B cell (primary cell): ENCODE measurements around the gene RC3H1. TPM values are rescaled to one million over a fixed set of nuclear protein-coding genes. Genes with fewer than 3 reads are reported as not detected.
A peak's percentile ranks its signal among the peaks of the same experiment; 100 is the strongest.
"Not testable (repeated sequence)": the region's sequence is repeated elsewhere in the genome, so short reads cannot be mapped to it uniquely, and the experiment has no call there.

Experiments used
- ATAC-seq: fragments of 200-7000 bp; cut with Tn5 transposase; one replicate; pipeline ENCODE4 v1.10.0; 2021; ENCODE audit warnings: low read depth, mild to moderate bottlenecking, moderate number of reproducible peaks, moderate library complexity
- CTCF ChIA-PET: fragments of 350-600 bp; sonication (Branson Sonifier 250); formaldehyde crosslinking; loops from one replicate; lab custom pipeline; 2021; ENCODE audit warnings: antibody characterized with exemption, inconsistent platforms; lab: Charles Lee
- POLR2A ChIA-PET: fragments of 350-600 bp; sonication (Branson Sonifier 250); formaldehyde crosslinking; loops from one replicate; lab custom pipeline; 2021; ENCODE audit warnings: antibody characterized with exemption; lab: Charles Lee
- DNase-seq: peaks from one replicate; pipeline ENCODE4 v3.0.0; 2013
- H2AFZ ChIP-seq: 2 replicates; pipeline ENCODE4 v1.6.1; 2012; ENCODE audit warnings: mild to moderate bottlenecking, low read depth, low read length; ENCODE audit not compliant: insufficient read depth, poor library complexity, severe bottlenecking
- H3K27ac ChIP-seq, 2 donors: 1 replicate in 1 of 2; 2 replicates in 1 of 2; pipeline ENCODE4 v1.5.1; 2012 to 2013; ENCODE audit warnings: low read length in 2 of 2, mild to moderate bottlenecking in 2 of 2, moderate library complexity in 1 of 2
- H3K27me3 ChIP-seq, 4 experiments: fragments of 200-600 bp in 1 of 4; sonication (generic) in 1 of 4; replicated peaks in 1 of 4; 1 replicate in 2 of 4; 2 replicates in 2 of 4; pipeline versions ENCODE4 v1.6.1 to v1.7.0; 2013 to 2016; ENCODE audit warnings: low read length in 3 of 4, mild to moderate bottlenecking in 2 of 4, mixed read lengths in 1 of 4, moderate library complexity in 1 of 4; ENCODE audit not compliant: insufficient read depth in 4 of 4, control insufficient read depth in 3 of 4; ENCODE audit errors: control extremely low read depth in 1 of 4
- H3K36me3 ChIP-seq, 2 experiments: replicated peaks in 1 of 2; 1 replicate in 1 of 2; 2 replicates in 1 of 2; pipeline versions ENCODE4 v1.6.1 to v1.7.1; 2013; ENCODE audit warnings: low read length in 1 of 2; ENCODE audit not compliant: insufficient read depth in 2 of 2, control insufficient read depth in 1 of 2; ENCODE audit errors: control extremely low read depth in 1 of 2, extremely low read depth in 1 of 2
- H3K4me1 ChIP-seq, 2 donors: fragments of 200-600 bp in 1 of 2; sonication (generic) in 1 of 2; 1 replicate in 1 of 2; 2 replicates in 1 of 2; pipeline versions ENCODE4 v1.5.1 to v1.6.1; 2013 to 2017; ENCODE audit warnings: low read length in 2 of 2; ENCODE audit not compliant: control insufficient read depth in 2 of 2, insufficient read depth in 2 of 2
- H3K4me2 ChIP-seq: replicated peaks from 2 replicates; pipeline ENCODE3; 2012; ENCODE audit warnings: mild to moderate bottlenecking, low read depth, low read length; ENCODE audit not compliant: poor library complexity, severe bottlenecking
- H3K4me3 ChIP-seq, 5 experiments: fragments of 200-600 bp in 1 of 5; sonication (generic) in 1 of 5; 1 replicate in 3 of 5; 2 replicates in 2 of 5; pipeline versions ENCODE4 v1.5.1 to v1.7.0; 2011 to 2016; ENCODE audit warnings: low read length in 4 of 5, mild to moderate bottlenecking in 4 of 5, low read depth in 2 of 5, control low read depth in 1 of 5, moderate library complexity in 1 of 5; ENCODE audit not compliant: insufficient read depth in 1 of 5; ENCODE audit errors: control extremely low read depth in 1 of 5, extremely low read depth in 1 of 5
- H3K79me2 ChIP-seq: fragments of 200-600 bp; sonication (generic); one replicate; pipeline ENCODE4 v1.6.0; 2016; ENCODE audit warnings: low read length; ENCODE audit not compliant: control insufficient read depth, insufficient read depth
- H3K9ac ChIP-seq: fragments of 200-600 bp; sonication (generic); 2 replicates; pipeline ENCODE4 v1.6.1; 2017; ENCODE audit warnings: mild to moderate bottlenecking, low read length, moderate library complexity
- H3K9me3 ChIP-seq, 3 donors: one replicate each; pipeline versions ENCODE4 v1.6.1 to v1.7.1; 2013; ENCODE audit warnings: low read length in 2 of 3; ENCODE audit not compliant: control insufficient read depth in 2 of 3, insufficient read depth in 1 of 3; ENCODE audit errors: control extremely low read depth in 1 of 3
- H4K20me1 ChIP-seq: 2 replicates; pipeline ENCODE4 v1.6.0; 2012; ENCODE audit warnings: mild to moderate bottlenecking, low read length; ENCODE audit not compliant: insufficient read depth, control insufficient read depth, poor library complexity, severe bottlenecking
- H3K27ac Mint-ChIP-seq: one replicate; pipeline ENCODE4 v1.8.0; 2021; ENCODE audit warnings: mixed read lengths
- H3K27me3 Mint-ChIP-seq: one replicate; pipeline ENCODE4 v1.8.0; 2021; ENCODE audit warnings: mixed read lengths
- H3K4me1 Mint-ChIP-seq: one replicate; pipeline ENCODE4 v1.8.0; 2021; ENCODE audit warnings: mixed read lengths
- H3K4me3 Mint-ChIP-seq: one replicate; pipeline ENCODE4 v1.8.0; 2021; ENCODE audit warnings: mixed read lengths
- H3K9me3 Mint-ChIP-seq: one replicate; pipeline ENCODE4 v1.8.0; 2022; ENCODE audit warnings: mixed read lengths; ENCODE audit not compliant: insufficient read depth
- EZH2 ChIP-seq: IDR thresholded peaks from 2 replicates; pipeline ENCODE4 v1.6.1; 2012; ENCODE audit warnings: borderline replicate concordance, low read depth, mild to moderate bottlenecking, moderate library complexity, low read length; ENCODE audit not compliant: insufficient read depth, poor library complexity, severe bottlenecking
- whole genome bisulfite sequencing: methylation state at CpG from one replicate; pipeline ENCODE4 v1.1.5; 2013; ENCODE audit warnings: missing lambda C conversion rate; ENCODE audit not compliant: insufficient coverage; 5-methylcytosine and 5-hydroxymethylcytosine counted together
- intact Hi-C: fragments of 100-400 bp; cut with micrococcal nuclease; formaldehyde crosslinking; loops from one replicate; pipeline ENCODE4 v1.10.0; 2022
- polyA plus RNA-seq: library from polyadenylated mRNA; depleted of rRNA; stranded (reverse); fragments of >200 nt; gene quantifications from 2 replicates; pipeline ENCODE4 v1.2.3, GENCODE V29; 2012
- total RNA-seq, 2 donors: library from RNA; stranded (reverse); fragments of 120-200 nt in 1 of 2; gene quantifications; 1 replicate in 1 of 2; 2 replicates in 1 of 2; pipeline versions ENCODE4 v1.2.3 to v1.2.4, GENCODE V29; 2013 to 2022
- TF ChIP-seq, protein P1 (sequence below): fragments of 200-600 bp; IDR thresholded peaks from one replicate; pipeline ENCODE4 v1.8.0; 2022; ENCODE audit warnings: antibody characterized with exemption, mild to moderate bottlenecking

The RC3H1 gene
- total and polyA plus RNA-seq, 2 donors (not counting 1 experiment from before 2014, with no cell fraction given): 6.8 to 84.5 TPM

- peaks cover 11 to 51% of the 10 kb centered on the region in 2 experiments for H3K36me3 ChIP-seq
- H3K9ac ChIP-seq: no peak overlapping the region
- no peak overlapping the region for H2AFZ ChIP-seq
- intact Hi-C loops: loop anchor here (10.0 kb wide), 2 partner anchors 510 to 1190 kb away; no protein-coding TSS in a partner anchor
- no peak overlapping the region for H3K27ac Mint-ChIP-seq
- no peaks in the 10 kb centered on the region for H4K20me1 ChIP-seq
- no peaks in the 10 kb centered on the region for H3K4me1 ChIP-seq
- no peak for DNase-seq
- ChIA-PET CTCF (interaction anchor here (1.2 kb wide), 1 partner anchor 16 kb away, joined by 3 read pairs; no protein-coding TSS in a partner anchor), POLR2A (no interaction called here)
- no peaks in the 10 kb centered on the region for H3K9me3 ChIP-seq
- no peaks in the 10 kb centered on the region for H3K4me1 Mint-ChIP-seq
- no peaks in the 10 kb centered on the region for H3K79me2 ChIP-seq
- H3K9me3 Mint-ChIP-seq: no peaks in the 10 kb centered on the region
- ATAC-seq: no peak
- H3K27me3 ChIP-seq: no peaks in the 10 kb centered on the region
- no peak overlapping the region for H3K4me3 ChIP-seq
- no peaks in the 10 kb centered on the region for H3K27me3 Mint-ChIP-seq
- H3K4me2 ChIP-seq: no peak overlapping the region
- no CpG with 5 or more reads among the region's 1 CpG for WGBS
- peak overlapping the region in 1 of 2 donors; percentile 48 for H3K27ac ChIP-seq
- no peak overlapping the region for H3K4me3 Mint-ChIP-seq
- TF ChIP-seq, protein P1, sequence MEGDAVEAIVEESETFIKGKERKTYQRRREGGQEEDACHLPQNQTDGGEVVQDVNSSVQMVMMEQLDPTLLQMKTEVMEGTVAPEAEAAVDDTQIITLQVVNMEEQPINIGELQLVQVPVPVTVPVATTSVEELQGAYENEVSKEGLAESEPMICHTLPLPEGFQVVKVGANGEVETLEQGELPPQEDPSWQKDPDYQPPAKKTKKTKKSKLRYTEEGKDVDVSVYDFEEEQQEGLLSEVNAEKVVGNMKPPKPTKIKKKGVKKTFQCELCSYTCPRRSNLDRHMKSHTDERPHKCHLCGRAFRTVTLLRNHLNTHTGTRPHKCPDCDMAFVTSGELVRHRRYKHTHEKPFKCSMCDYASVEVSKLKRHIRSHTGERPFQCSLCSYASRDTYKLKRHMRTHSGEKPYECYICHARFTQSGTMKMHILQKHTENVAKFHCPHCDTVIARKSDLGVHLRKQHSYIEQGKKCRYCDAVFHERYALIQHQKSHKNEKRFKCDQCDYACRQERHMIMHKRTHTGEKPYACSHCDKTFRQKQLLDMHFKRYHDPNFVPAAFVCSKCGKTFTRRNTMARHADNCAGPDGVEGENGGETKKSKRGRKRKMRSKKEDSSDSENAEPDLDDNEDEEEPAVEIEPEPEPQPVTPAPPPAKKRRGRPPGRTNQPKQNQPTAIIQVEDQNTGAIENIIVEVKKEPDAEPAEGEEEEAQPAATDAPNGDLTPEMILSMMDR: no peak
- TF ChIP-seq EZH2: no peak
Measured at GRCh38 chr1:173934440-173934839, 87.7 kb downstream of the RC3H1 start.

- H3K79me2 ChIP-seq, H3K9me3 Mint-ChIP-seq, H3K4me3 Mint-ChIP-seq, POLR2A ChIA-PET, H3K27ac Mint-ChIP-seq, CTCF ChIA-PET, ATAC-seq, H3K4me1 ChIP-seq, H4K20me1 ChIP-seq, H3K27ac ChIP-seq, H3K27me3 ChIP-seq, H3K4me3 ChIP-seq, H3K9me3 ChIP-seq, H2AFZ ChIP-seq, H3K27me3 Mint-ChIP-seq, DNase-seq, H3K4me2 ChIP-seq, H3K9ac ChIP-seq, H3K4me1 Mint-ChIP-seq: not testable (repeated sequence)
- no CpG with 5 or more reads among the region's 5 CpGs for WGBS
- intact Hi-C loops: loop anchor here (10.0 kb wide), 2 partner anchors 506 to 1186 kb away; no protein-coding TSS in a partner anchor
- H3K36me3 ChIP-seq: peaks cover 3 to 18% of the 10 kb centered on the region in 2 experiments
Measured at GRCh38 chr1:173930541-173930940, 91.6 kb downstream of the RC3H1 start.
